Measurements from ENCODE around the gene LIN7A.

DNA sequence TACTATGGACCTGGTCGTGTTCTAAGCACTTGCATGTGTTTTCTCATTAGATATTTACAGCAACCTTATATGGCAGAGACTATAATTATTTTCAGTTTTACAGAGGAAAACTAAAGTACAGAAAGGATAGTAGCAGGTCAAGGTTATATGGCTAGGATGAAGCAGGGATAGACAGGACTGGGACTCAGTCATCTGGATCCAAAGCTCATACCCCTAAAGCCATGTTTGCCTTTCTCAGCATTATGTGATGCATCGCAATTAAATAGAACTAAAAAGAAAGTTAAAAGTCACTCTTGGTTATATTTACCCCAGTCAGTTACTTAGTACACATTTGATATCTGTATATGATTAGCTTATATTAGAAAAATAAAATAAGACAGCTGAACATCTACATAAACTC is 13.3 kb downstream of the LIN7A start:
- TF ChIP-seq, protein P1, sequence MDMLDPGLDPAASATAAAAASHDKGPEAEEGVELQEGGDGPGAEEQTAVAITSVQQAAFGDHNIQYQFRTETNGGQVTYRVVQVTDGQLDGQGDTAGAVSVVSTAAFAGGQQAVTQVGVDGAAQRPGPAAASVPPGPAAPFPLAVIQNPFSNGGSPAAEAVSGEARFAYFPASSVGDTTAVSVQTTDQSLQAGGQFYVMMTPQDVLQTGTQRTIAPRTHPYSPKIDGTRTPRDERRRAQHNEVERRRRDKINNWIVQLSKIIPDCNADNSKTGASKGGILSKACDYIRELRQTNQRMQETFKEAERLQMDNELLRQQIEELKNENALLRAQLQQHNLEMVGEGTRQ (IDR thresholded peaks at IDR 0.05; ENCODE audit: low read length): no peak
- no peak for TF ChIP-seq CHD2 (IDR thresholded peaks at IDR 0.05; ENCODE audit: low read length)
- TF ChIP-seq MAFK (IDR thresholded peaks at IDR 0.05; ENCODE audit: low read depth, low read length): no peak
- no peak for TF ChIP-seq TBP (IDR thresholded peaks at IDR 0.05; ENCODE audit: low read depth, low read length)
- TF ChIP-seq POLR2A (IDR thresholded peaks at IDR 0.05; ENCODE audit: control extremely low read depth in 1 of 2, low read depth in 2 of 2, low read length in 2 of 2): no peak
- TF ChIP-seq EZH2 (IDR thresholded peaks at IDR 0.05; ENCODE audit: low read depth, low read length, severe bottlenecking): no peak
- TF ChIP-seq, protein P2, sequence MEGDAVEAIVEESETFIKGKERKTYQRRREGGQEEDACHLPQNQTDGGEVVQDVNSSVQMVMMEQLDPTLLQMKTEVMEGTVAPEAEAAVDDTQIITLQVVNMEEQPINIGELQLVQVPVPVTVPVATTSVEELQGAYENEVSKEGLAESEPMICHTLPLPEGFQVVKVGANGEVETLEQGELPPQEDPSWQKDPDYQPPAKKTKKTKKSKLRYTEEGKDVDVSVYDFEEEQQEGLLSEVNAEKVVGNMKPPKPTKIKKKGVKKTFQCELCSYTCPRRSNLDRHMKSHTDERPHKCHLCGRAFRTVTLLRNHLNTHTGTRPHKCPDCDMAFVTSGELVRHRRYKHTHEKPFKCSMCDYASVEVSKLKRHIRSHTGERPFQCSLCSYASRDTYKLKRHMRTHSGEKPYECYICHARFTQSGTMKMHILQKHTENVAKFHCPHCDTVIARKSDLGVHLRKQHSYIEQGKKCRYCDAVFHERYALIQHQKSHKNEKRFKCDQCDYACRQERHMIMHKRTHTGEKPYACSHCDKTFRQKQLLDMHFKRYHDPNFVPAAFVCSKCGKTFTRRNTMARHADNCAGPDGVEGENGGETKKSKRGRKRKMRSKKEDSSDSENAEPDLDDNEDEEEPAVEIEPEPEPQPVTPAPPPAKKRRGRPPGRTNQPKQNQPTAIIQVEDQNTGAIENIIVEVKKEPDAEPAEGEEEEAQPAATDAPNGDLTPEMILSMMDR (IDR thresholded peaks at IDR 0.05; ENCODE audit: control extremely low read depth in 1 of 3, insufficient read depth in 1 of 3, low read depth in 1 of 3, low read length in 3 of 3): no peak
- no peak for TF ChIP-seq ZNF274 (IDR thresholded peaks at IDR 0.05; ENCODE audit: borderline replicate concordance, extremely low read depth, low read length)
- no peak for TF ChIP-seq SRF (IDR thresholded peaks at IDR 0.05; ENCODE audit: low read depth, low read length)
- TF ChIP-seq TAF1 (IDR thresholded peaks at IDR 0.05; ENCODE audit: low read depth, low read length): no peak
- no peak for TF ChIP-seq GABPA (IDR thresholded peaks at IDR 0.05; ENCODE audit: borderline replicate concordance, insufficient read depth, low read length)
